HG02763 (cell line): ENCODE results near the gene FASTKD3.
"Not testable (repeated sequence)": the region's sequence is repeated elsewhere in the genome, so short reads cannot be mapped to it uniquely, and the experiment has no call there.

Source experiments
- ATAC-seq: cut with Tn5 transposase; IDR thresholded peaks from one replicate; pipeline ENCODE4 v1.9.1; 2021; ENCODE audit warnings: mild to moderate bottlenecking, moderate library complexity; ENCODE audit not compliant: unreplicated experiment

Gene FASTKD3, protein sequence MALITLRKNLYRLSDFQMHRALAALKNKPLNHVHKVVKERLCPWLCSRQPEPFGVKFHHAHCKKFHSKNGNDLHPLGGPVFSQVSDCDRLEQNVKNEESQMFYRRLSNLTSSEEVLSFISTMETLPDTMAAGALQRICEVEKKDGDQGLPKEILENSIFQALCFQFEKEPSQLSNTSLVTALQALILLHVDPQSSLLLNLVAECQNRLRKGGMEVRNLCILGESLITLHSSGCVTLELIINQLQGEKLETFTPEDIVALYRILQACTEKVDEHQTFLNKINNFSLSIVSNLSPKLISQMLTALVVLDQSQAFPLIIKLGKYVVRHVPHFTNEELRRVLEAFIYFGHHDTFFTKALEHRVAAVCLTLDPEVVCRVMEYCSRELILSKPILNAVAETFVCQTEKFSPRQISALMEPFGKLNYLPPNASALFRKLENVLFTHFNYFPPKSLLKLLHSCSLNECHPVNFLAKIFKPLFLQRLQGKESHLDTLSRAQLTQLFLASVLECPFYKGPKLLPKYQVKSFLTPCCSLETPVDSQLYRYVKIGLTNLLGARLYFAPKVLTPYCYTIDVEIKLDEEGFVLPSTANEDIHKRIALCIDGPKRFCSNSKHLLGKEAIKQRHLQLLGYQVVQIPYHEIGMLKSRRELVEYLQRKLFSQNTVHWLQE

DNA sequence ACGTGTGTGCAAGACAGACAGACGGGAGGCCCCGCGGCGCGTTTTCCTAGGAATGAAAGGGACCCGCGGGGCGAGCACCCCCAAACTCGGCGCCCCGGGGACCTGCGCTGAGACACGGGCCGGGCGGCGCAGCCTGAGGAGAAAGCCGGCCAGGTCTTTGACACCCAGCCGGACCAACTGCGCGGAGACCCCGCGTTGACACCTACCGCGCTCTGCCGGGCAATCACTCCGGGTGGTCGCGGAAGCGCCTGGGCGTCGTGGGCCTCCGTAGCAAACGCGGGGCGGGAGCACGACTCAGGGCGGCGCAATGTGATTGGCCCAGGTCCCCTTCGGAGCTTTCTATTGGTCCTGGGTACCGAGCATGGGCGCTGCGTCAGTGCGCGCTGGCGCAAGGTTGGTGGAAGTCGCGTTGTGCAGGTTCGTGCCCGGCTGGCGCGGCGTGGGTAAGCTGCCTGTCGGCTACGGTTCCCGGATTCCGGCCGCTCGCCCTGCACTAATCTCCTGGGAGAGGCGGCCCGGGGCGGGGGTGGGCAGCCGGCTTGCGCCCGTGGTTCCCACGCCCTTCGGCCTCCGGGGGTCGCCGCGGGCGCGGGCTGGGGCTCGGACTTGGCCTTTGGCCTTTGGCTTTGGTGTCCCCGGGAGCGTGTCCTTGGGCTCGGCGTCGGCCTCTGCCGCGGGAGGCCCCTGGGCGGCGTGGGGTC is at the start of gene FASTKD3, which contains the start of gene MTRR:
Gene FASTKD3 (minus strand): TSS at position 259 of the 701 bp plus-strand sequence. CDS start 948 bp downstream, outside the sequence.
Gene MTRR (plus strand): TSS at position 376 of the 701 bp plus-strand sequence. CDS start 1,647 bp downstream, outside the sequence.
- ATAC-seq = peak; percentile 97

DNA sequence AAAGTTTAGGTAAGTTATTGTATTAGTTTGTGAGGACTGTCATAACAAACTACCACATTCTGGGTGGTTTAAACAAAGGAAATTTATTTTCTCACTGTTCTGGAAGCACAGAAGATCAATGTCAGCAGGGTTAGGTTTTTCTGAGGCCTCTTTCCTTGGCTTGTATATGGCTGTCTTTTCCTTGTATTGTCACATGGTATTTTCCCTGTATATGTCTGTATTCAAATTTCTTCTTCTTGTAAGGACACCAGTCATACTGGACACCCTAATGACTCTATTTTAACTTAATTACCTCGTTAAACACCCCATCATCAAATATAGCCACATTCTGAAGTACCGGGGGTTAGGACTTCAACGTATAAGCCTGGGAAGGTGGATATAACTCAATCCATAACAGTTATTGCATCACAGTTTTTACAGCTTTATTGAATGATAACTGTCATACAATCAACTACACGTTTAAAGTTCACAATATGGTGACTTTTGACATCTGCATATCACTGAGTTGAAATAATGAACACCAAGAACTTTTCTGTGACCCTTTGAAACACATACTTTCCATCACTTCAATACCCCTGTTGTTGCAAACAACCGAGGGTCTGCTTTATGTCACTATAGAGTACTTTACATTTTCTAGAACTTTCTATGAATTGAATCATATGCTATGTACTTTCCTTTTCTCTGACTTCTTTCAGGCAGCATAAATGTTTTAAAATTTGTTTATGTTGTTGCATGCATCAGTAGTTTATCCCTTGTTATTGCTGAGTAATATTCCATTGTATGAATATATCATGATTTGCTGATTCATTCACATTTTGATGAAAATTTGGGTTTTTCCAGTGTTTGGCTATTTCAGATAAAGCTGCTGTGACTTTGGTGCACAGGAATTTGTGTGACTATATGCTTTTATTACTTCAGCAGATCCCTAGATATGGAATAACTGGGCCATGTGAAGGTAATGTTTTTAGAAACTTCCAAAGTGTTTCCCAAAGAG is 48.6 kb upstream of the FASTKD3 start:
- no peak for ATAC-seq

DNA sequence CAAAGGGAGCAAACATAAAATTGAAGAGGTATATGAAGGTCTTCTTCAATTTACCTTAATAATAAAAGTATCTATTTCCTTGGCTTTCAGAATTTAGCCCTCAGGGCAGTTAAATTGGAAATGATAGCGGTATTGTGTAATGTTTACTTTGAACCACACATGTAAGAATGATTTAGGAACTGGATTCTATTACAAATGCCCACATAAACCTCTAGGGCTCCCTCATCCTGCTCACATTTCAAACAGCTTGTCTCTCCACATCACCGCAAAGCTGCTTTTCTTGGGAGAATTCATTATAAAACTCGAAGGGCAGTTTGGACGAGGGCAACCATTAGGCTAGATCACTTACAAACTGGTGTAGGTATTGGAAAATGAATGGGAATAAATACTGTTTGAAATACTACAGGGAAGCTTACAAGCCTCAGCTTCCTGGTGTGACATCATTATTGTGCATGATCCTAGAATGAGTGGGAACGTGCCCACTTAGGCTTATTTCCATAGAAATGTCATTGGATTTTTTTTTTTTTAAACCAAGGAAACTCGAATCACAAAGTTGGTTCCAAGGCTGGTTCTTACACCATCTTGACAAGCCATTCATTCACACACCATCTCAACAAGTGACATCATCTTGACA is 47.5 kb upstream of the FASTKD3 start:
- no peak for ATAC-seq

DNA sequence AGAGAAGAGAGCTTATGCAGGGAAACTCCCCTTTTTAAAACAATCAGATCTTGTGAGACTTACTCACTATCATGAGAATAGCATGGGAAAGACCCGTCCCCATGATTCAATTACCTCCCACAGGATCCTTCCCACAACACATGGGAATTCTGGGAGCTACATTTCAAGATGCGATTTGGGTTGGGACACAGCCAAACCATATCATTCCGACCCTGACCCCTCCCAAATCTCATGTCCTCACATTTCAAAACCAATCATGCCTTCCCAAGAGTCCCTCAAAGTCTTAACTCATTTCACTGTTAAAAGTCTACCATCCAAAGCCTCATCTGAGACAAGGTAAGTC is 42.6 kb upstream of the FASTKD3 start:
- not testable (repeated sequence) for ATAC-seq

DNA sequence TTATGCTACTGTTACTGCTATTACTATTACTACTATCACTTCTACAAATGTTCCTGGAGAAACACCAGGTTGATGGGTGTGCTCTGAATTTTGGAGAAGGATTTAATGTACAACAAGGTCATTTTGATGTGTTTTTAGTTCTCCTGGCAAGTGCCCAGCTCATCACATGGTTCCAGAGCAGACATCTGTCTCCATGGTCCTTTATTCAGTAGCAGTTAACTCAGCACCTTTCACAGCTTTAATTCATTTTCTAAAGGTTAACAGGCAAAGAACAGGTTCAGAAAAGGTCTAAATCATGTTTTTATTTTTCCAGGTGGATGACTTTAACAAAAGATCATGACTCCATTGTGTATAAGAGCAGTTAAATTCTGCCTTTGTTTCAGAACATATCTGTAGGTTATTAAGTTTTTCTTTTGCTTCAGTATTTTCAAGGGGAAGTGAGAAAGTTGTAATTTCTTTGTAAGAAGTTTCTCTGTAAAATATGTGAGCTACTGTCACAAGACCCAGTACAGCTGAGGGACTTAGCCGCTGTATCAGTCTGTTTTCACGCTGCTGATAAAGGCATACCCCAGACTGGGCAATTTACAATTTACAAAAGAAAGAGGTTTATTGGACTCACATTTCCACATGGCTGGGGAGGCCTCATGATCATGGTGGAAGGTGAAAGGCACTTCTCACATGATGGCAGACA is 42.1 kb upstream of the FASTKD3 start:
- no peak for ATAC-seq

DNA sequence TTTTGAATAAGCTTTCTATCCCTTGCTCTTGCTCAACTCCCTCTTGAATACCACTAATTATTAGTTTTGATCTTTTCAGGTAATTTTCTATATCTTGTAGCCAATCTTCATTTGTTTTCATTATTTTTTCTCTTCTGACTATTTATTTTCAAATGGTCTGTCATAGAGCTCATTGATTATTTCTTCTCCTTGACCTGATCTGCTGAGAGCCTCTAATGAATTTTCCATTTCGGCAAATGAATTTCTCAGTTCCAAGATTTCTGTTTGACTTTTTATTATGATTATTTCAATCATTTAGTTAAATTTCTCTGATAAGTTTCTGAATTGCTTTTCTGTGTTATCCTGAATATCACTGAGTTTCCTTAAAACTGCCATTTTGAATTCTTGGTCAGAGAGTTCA is 39.5 kb upstream of the FASTKD3 start:
- ATAC-seq = no peak

DNA sequence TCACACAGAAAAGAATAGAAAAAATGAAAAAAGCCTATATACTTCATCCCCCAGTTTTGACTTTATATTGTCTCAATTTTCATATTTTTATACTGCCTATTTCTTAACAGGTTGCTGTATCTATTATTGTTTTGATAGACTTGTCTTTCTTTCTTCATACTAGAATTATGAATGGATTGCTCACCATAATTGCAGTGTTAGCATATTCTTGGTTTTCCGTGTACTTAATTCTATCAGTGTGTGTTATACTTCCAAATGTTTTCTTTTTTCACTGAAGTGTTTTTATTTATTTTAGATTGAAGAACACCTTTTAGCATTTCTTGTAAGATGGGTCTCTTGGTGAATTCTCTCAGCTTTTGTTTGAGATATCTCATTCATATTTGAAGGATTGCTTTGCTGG is 38.8 kb upstream of the FASTKD3 start:
- ATAC-seq = no peak

DNA sequence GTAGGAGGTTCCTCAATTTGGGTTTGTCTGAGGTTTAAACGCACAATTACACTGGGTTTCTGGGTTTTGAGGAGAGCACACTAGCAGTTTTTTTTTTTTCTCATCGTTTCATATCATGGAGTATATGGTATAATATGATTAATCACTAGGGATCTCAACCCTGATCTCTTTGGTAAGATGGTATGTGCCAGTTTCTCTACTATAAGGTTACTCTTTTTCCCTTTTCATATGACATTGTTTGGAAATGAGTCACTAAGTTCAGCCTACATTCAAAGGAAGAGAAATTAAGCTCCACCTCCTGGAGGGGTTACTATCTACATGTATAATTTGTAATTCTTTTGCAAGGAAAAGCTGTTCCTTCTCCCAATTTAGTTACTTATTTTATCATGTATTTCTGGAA is 35.3 kb upstream of the FASTKD3 start:
- no peak for ATAC-seq

DNA sequence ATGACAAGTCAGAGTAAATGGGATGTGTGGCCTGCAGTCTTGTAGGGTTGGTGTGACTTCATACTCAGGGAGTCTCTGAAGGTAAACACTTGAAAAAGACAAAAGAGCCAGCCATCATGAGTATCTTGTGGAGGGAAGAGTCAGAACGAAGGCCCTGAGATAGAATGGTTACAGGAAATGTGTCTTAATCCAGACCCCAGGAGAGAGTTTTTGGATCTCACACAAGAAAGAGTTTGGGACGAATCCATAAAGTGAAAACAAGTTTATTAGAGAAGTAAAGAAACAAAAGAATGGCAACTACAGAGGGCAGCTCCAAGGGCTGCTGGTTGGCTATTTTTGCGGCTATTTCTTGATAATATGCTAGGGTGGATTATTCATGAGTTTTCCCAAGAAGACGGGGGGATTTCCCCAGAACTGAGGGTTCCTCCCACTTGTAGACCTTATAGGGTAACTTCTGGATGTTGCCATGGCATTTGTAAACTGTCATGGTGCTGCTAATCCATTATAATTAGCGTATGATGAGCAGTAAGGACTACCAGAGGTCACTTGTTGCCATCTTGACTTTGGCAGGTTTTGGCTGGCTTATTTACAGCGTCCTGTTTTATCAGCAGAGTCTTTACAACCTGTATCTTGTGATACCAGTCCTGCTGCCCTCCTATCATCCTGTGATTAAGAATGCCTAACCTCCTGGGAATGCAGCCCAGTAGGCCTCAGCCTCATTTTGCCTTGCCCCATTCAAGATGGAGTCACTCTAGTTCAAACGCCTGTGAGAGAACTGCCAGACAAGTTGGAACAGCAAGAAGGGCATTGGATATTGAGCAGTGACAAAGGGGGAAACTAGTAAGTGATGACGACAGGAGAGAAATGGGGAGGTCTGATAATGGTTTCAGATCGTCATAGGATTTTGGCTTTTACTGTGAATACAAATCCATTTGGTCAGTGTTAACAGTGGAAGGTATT is 34.1 kb upstream of the FASTKD3 start:
- no peak for ATAC-seq

DNA sequence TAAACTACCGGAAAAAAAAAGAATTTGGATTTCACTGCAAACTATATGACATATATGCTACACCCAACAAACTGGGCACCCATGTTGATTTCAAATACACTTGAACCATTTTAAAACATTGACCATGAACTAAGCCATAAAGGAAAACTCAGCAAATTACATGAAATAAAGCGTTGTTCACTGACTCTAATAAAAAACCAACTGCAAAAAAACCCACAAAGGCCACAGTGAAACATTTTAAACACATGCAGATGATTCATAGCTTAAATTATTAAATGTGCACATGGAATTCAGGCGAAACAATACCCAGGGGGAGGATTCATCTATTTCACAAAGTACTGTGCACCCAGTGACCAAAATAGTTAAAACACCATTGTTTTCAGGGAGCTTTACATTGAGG is 33.4 kb upstream of the FASTKD3 start:
- no peak for ATAC-seq

DNA sequence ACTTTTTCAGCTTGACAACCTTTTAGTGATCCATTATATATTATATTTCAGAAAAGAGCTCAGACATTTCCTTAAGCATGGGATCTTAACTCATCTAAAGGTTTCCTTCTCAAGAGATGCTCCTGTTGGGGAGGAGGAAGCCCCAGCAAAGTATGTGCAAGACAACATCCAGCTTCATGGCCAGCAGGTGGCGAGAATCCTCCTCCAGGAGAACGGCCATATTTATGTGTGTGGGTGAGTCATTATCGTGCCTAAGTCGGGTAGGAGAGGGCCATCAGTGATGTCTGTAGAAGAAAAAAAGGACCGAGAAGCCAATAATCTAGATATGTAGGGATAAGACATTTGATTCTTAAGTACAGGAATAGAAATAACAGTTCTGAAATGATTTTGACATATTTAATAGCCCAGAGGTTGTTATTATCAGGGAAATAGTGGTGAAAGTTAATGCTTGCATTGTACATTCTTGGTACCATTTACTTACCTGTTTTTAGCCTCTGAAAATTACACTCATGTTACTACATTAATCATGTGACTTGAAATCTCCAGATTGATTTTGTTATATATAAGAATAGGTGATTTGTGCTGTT is 28.3 kb upstream of the FASTKD3 start:
- no peak for ATAC-seq

DNA sequence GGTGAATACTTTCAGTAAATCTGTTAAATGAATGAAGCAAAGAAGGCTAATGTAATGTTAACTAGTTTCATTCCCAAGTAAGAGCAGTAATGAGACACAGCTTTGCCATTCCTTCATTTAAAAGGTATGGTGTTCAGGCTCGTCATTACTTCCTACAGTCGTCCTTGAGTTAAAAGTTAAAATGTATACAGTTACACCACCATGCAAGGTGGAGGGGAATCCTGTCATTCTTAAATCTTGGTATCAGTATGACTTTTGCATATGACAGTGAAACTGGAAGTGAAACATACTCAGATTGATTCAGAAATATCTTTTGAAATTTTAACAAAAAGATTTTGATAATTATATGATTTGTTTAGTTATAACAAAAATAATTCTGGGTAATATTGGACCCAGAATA is 26.0 kb upstream of the FASTKD3 start:
- ATAC-seq = peak; percentile 93

DNA sequence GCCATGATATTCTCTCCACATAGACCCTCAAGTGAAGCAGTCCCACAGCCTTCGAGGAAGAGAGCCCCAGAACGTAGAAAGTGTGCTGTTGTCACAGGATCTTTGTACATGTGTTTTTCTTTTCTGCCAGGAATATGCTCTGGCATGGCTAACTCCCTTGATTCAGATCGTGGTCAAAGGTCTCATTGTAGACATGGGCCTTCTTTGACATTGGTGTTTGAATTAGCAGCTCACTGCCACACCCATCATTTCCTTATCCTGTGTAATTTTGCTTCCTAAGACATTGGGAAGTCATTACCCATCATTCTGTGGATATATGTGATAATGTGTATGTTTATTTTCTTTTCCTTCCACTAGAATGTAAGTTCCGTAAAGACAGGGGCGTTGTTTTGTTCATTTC is 25.6 kb upstream of the FASTKD3 start:
- peak; percentile 8 for ATAC-seq

DNA sequence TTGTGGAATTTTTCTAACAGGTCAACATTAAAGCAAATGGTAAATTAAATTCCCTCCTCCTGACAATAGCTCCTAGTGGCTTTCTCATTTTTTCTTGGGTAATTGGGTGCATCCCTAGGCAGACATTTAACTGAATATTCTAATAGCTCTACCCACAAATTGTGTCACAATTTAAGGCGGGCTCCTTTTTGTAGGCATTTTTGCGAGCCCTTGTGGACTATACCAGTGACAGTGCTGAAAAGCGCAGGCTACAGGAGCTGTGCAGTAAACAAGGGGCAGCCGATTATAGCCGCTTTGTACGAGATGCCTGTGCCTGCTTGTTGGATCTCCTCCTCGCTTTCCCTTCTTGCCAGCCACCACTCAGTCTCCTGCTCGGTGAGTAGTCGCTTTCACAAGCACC is 20.1 kb upstream of the FASTKD3 start:
- no peak for ATAC-seq

DNA sequence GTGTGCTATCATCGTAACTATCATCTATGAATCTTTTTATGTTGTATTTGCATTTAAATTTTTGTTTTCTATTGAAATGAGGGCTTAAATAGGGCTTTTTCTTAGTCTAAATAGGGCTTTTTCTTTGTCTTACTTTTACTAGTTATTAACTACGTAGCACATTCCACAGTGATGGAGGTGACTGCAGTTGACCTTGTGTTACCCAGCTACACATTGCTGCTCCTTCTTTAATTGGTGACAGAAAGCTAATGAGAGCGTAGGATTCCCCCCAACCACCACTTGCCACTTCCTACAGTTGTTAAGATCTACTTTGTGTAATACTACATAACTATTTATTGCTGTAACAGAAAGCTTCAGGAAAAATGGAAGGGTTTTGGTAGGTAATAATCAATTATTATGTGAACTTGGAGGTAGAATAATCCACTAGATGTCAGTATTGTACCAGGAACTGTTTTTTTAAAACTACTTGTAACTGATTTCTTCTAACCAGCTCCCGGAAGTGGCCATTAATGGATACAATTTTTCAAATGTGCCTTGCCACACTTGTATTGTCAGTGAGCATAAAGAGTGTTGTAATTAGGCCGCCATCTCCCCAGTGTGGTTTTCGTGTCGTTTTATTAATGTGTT is 18.1 kb upstream of the FASTKD3 start:
- ATAC-seq = no peak

DNA sequence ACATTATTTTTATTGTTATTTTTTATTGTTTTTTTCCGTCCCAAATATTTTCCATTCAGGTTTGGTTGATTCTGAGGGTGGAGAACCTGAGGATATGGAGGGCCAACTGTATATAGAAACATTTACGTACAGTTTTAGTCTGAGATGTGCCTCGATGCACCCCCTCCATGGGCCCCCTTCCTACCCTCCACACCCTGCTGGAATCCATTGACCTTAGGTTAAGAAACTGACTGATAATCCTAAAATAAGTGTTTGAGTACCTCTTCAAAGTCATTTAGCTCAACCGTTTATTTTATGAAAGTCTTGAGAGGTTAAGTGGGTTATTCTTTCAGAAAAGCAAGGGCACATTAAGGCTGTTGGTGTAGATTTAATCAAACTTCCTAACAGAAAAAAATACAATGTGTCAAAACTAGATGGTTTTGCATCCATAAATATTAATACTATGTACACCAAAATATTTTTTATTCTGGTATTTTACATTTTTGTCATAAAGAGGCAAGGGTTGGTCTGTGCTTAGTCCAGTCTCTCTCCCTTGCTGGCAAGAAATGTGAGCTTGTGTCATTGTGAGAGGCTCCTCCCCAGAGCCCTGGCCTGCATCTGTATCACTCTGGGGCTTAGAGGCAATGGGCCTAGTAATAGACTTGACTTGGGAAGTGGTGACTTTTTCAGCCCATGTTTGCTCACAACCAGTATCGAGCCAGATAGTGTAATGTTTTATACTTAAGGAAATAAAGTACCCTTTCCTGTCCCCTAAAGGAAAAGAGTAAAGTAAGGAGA is 15.8 kb upstream of the FASTKD3 start:
- ATAC-seq = no peak

DNA sequence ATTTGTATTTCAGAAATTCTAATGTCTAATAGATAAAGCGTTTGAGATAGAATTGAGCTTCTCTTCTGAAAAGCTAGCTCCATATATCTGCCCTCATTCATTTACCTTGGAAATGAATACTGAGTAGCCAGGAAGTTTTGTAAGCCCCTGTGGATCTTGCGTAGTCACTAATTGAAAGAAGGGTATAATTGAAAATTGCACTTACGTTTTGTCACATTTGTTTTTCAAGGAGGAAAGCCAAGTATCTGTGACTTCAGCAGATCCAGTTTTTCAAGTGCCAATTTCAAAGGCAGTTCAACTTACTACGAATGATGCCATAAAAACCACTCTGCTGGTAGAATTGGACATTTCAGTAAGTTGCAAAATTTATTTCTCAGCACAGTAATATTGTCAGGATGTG is 14.1 kb upstream of the FASTKD3 start:
- ATAC-seq = no peak
